MM.1S (cell line): Measurements from ENCODE around the gene ADIPOR2.

Experiments used
- DNase-seq: peaks from one replicate; pipeline ENCODE4 v3.0.0-alpha.2; 2015
- H2AFZ ChIP-seq: fragments of 300-600 bp; sonication (generic); 2 replicates; pipeline ENCODE4 v1.6.0; 2016; ENCODE audit warnings: antibody characterized with exemption, low read length
- H3F3A ChIP-seq: fragments of 300-600 bp; sonication (generic); 2 replicates; pipeline ENCODE4 v1.6.1; 2016; ENCODE audit warnings: mild to moderate bottlenecking, antibody characterized with exemption, low read length, moderate library complexity, mixed read lengths; ENCODE audit not compliant: insufficient read depth
- H3K27ac ChIP-seq: fragments of 300-600 bp; sonication (generic); 2 replicates; pipeline ENCODE4 v1.5.1; 2016; ENCODE audit warnings: mild to moderate bottlenecking, low read length
- H3K27me3 ChIP-seq: fragments of 300-600 bp; sonication (generic); replicated peaks from 2 replicates; pipeline ENCODE4 v1.6.0; 2016; ENCODE audit warnings: low read length; ENCODE audit not compliant: insufficient read depth
- H3K36me3 ChIP-seq: fragments of 300-600 bp; sonication (generic); replicated peaks from 2 replicates; pipeline ENCODE4 v1.6.1; 2016; ENCODE audit warnings: mild to moderate bottlenecking, low read length, mixed read lengths; ENCODE audit not compliant: insufficient read depth
- H3K4me1 ChIP-seq: fragments of 300-600 bp; sonication (generic); 2 replicates; pipeline ENCODE4 v1.6.1; 2016; ENCODE audit warnings: low read length, mixed read lengths
- H3K4me2 ChIP-seq: fragments of 300-600 bp; sonication (generic); 2 replicates; pipeline ENCODE4 v1.6.0; 2016; ENCODE audit warnings: low read depth, low read length
- H3K4me3 ChIP-seq: fragments of 300-600 bp; sonication (generic); 2 replicates; pipeline ENCODE4 v1.5.1; 2016; ENCODE audit warnings: low read length, mixed read lengths
- H3K79me2 ChIP-seq: fragments of 300-600 bp; sonication (generic); 2 replicates; pipeline ENCODE4 v1.6.1; 2016; ENCODE audit warnings: mixed run types, low read length, mixed read lengths
- H3K9ac ChIP-seq: fragments of 300-600 bp; sonication (generic); 2 replicates; pipeline ENCODE4 v1.6.1; 2016; ENCODE audit warnings: low read length, mixed read lengths
- H3K9me2 ChIP-seq: fragments of 300-600 bp; sonication (generic); replicated peaks from 2 replicates; pipeline ENCODE4 v1.6.1; 2016; ENCODE audit warnings: mild to moderate bottlenecking, low read length, mixed read lengths; ENCODE audit not compliant: insufficient read depth
- H3K9me3 ChIP-seq: fragments of 300-600 bp; sonication (generic); replicated peaks from 2 replicates; pipeline ENCODE4 v1.6.1; 2016; ENCODE audit warnings: mild to moderate bottlenecking, low read length, mixed read lengths; ENCODE audit not compliant: insufficient read depth
- H4K20me1 ChIP-seq: fragments of 300-600 bp; sonication (generic); 2 replicates; pipeline ENCODE4 v1.6.1; 2016; ENCODE audit warnings: mild to moderate bottlenecking, low read length, moderate library complexity, mixed read lengths; ENCODE audit not compliant: insufficient read depth
- EZH2 ChIP-seq: fragments of 300-600 bp; sonication (generic); optimal IDR thresholded peaks from 2 replicates; pipeline ENCODE3; 2017; ENCODE audit warnings: low read depth, mild to moderate bottlenecking, antibody characterized with exemption, low read length, mixed read lengths
- EZH2phosphoT487 ChIP-seq: fragments of 300-600 bp; sonication (generic); IDR thresholded peaks from 2 replicates; pipeline ENCODE4 v1.6.1; 2018; ENCODE audit warnings: antibody characterized with exemption, low read length
- TF ChIP-seq, protein P1 (sequence below): fragments of 300-600 bp; sonication (generic); IDR thresholded peaks from 2 replicates; pipeline ENCODE4 v1.5.1; 2016; ENCODE audit warnings: antibody characterized with exemption, low read length, mixed read lengths

The ADIPOR2 gene

DNA sequence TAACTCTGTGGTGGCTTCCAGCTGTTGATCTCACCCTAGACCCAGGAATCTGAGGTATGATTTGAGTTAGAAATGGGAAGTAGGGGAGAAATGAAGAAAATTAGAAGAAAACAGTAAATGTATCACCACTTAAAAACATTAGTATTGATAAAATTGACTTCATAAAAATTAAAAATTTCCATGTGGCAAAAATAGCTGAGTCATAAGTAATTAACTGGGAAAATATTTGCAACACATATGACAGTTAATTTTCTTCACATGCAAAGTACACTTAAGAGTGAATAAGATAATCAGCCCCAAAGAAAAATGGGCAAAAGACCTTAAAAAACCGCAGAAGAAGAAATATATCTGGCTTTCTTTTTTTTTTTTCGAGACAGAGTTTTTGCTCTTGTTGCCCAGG lies 25.5 kb upstream of the ADIPOR2 start:
- no peak for DNase-seq
- Histone ChIP-seq H3K9me2 (no peaks in the 10 kb centered on the region), H2AFZ (no peak overlapping the region), H3K4me1 (peaks cover 12% of the 10 kb centered on the region), H3K9me3 (no peaks in the 10 kb centered on the region), H3K36me3 (no peaks in the 10 kb centered on the region), H3F3A (peaks cover 14% of the 10 kb centered on the region), H3K4me2 (peak overlapping the region; percentile 29; the same call in 1 of the 2 replicates), H3K27me3 (no peaks in the 10 kb centered on the region), H3K9ac (no peak overlapping the region), H4K20me1 (no peaks in the 10 kb centered on the region), H3K79me2 (no peaks in the 10 kb centered on the region), H3K4me3 (no peak overlapping the region), H3K27ac (no peak overlapping the region)
- no peak for TF ChIP-seq EZH2
- TF ChIP-seq, protein P1, sequence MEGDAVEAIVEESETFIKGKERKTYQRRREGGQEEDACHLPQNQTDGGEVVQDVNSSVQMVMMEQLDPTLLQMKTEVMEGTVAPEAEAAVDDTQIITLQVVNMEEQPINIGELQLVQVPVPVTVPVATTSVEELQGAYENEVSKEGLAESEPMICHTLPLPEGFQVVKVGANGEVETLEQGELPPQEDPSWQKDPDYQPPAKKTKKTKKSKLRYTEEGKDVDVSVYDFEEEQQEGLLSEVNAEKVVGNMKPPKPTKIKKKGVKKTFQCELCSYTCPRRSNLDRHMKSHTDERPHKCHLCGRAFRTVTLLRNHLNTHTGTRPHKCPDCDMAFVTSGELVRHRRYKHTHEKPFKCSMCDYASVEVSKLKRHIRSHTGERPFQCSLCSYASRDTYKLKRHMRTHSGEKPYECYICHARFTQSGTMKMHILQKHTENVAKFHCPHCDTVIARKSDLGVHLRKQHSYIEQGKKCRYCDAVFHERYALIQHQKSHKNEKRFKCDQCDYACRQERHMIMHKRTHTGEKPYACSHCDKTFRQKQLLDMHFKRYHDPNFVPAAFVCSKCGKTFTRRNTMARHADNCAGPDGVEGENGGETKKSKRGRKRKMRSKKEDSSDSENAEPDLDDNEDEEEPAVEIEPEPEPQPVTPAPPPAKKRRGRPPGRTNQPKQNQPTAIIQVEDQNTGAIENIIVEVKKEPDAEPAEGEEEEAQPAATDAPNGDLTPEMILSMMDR: no peak
- no peak for TF ChIP-seq EZH2phosphoT487

DNA sequence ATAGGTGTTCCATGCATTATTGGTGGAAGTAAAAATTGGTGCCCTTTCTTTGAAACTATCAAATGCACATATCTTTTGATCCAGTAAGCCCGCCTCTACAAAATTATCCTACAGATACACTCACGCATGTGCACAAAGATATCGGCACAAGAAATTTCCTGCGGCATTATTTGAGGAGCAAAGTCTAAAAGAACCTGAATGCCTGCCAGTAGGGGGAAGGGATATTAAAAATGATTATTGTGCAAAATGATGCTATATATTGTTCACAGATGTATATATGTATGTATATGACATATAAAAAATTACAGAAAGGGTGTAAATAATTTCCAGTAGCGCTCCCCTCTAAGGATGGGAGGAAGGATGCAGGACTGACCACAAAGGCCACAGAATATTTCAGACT lies 24.7 kb upstream of the ADIPOR2 start:
- Histone ChIP-seq H4K20me1 (no peaks in the 10 kb centered on the region), H3K27me3 (no peaks in the 10 kb centered on the region), H3K9me3 (no peaks in the 10 kb centered on the region), H2AFZ (no peak overlapping the region), H3K9me2 (no peaks in the 10 kb centered on the region), H3K4me3 (no peak overlapping the region), H3F3A (peaks cover 9% of the 10 kb centered on the region; the same call in 1 of the 2 replicates), H3K9ac (no peak overlapping the region), H3K27ac (no peak overlapping the region), H3K79me2 (no peaks in the 10 kb centered on the region), H3K4me1 (peaks cover 12% of the 10 kb centered on the region), H3K36me3 (no peaks in the 10 kb centered on the region), H3K4me2 (no peak overlapping the region)
- TF ChIP-seq EZH2phosphoT487: no peak
- TF ChIP-seq EZH2: no peak
- TF ChIP-seq, protein P1: no peak
- DNase-seq: no peak

DNA sequence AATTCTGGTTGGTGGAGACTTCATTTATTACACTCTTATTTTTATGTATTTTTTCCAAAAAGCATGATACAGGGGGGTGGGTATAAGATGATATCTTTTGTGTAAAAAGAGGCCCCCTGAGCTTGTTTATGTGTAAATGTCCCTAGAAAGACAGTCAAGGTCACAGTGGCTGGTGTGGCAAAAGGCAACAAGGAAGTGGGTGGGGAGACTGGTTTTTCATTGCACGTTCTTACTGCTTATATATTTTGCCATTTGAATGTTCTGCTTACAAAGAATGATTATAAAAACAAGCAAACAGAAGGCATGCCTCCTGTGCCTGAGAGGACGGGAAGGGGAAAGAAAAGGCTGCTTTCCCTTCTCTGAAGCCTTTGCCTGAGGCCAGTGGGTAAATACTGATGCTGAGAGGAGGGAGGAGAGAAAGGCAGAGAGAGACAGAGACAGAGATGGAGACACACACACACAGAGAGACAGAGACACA lies 24.1 kb upstream of the ADIPOR2 start:
- no peaks in the 10 kb centered on the region for H3K9me2 ChIP-seq
- no peaks in the 10 kb centered on the region for H3K79me2 ChIP-seq
- H3K4me1 ChIP-seq: peaks cover 12% of the 10 kb centered on the region
- DNase-seq: no peak
- no peak overlapping the region for H3K9ac ChIP-seq
- H3F3A ChIP-seq: peaks cover 9% of the 10 kb centered on the region; the same call in 1 of the 2 replicates
- H3K4me3 ChIP-seq: no peak overlapping the region
- H3K9me3 ChIP-seq: no peaks in the 10 kb centered on the region
- TF ChIP-seq EZH2 (no peak), EZH2phosphoT487 (no peak)
- TF ChIP-seq, protein P1: no peak
- H4K20me1 ChIP-seq: no peaks in the 10 kb centered on the region
- no peaks in the 10 kb centered on the region for H3K36me3 ChIP-seq
- no peak overlapping the region for H3K4me2 ChIP-seq
- H2AFZ ChIP-seq: no peak overlapping the region
- H3K27me3 ChIP-seq: no peaks in the 10 kb centered on the region
- no peak overlapping the region for H3K27ac ChIP-seq
